ENCODE results near the gene SF3B2. TPM values are rescaled to one million over a fixed set of nuclear protein-coding genes. Genes with fewer than 3 reads are reported as not detected.
A peak's percentile ranks its signal among the peaks of the same experiment; 100 is the strongest.
"Not testable (repeated sequence)": the region's sequence is repeated elsewhere in the genome, so short reads cannot be mapped to it uniquely, and the experiment has no call there.

Gene SF3B2
- total RNA-seq, 6 experiments from 2014 or later = 52.2 to 85.4 (median 67.2) TPM

DNA sequence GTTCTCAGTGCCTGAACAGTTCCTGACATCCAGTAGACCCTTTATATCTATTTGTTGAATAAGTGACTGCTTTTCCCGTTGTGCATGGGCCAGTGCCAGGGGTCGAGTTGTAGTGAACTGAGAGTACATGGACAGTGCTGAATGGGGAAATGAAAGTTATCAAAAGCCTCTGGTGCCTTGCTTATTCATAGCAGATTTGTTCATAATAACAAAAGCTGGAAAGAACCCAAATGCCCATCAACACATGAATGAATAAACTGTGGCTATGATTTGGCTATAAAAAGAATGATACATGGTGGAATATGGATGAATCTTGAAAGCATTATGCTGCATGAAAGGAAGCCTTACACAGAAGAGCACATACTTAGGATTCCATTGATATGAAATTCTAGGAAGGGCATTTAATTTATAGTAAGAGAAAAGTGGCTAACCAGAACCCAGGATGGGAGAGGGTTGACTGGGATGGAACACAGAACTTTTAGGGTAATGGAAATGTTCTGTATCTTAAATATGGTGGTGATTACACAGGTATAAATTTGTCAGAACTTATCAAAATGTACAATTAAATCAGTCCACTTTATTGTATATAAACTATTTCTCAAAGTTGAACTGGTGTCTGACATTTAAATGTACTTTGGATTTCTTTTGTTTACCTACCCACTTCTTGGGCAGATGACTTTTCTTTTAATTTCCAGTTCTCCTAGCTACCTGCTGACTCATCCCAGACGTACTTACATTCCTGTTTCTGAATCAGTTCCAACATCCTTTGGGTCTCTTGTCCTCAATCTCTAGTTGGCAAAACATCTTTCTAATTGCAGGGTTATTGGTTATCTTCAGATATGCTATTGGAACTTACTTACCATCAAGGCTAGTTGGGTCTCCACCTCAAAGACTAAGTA, 60.7 kb downstream of the SF3B2 start:
- Histone ChIP-seq H3K27me3 (no peaks in the 10 kb centered on the region), H3K27ac (no peak overlapping the region), H3K4me3 (no peak overlapping the region), H3K9me3 (no peaks in the 10 kb centered on the region), H3K36me3 (no peaks in the 10 kb centered on the region), H3K4me1 (peaks cover 0 to 12% (median 0%) of the 10 kb centered on the region in 4 donors)
- intact Hi-C loops (cut with DNase I) = no loop called here
- DNase-seq (peak in 1 of 3 donors; percentile 39), ATAC-seq (peak; percentile 46 to 74 (median 71))
- WGBS (ENCODE audit: insufficient coverage, low coverage, low lambda C conversion rate, missing lambda C conversion rate) = 10% methylated on average over 3 of the region's 3 CpGs
- no peak for TF ChIP-seq POLR2A (IDR thresholded peaks at IDR 0.05)
- TF ChIP-seq, protein P1, sequence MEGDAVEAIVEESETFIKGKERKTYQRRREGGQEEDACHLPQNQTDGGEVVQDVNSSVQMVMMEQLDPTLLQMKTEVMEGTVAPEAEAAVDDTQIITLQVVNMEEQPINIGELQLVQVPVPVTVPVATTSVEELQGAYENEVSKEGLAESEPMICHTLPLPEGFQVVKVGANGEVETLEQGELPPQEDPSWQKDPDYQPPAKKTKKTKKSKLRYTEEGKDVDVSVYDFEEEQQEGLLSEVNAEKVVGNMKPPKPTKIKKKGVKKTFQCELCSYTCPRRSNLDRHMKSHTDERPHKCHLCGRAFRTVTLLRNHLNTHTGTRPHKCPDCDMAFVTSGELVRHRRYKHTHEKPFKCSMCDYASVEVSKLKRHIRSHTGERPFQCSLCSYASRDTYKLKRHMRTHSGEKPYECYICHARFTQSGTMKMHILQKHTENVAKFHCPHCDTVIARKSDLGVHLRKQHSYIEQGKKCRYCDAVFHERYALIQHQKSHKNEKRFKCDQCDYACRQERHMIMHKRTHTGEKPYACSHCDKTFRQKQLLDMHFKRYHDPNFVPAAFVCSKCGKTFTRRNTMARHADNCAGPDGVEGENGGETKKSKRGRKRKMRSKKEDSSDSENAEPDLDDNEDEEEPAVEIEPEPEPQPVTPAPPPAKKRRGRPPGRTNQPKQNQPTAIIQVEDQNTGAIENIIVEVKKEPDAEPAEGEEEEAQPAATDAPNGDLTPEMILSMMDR (IDR thresholded peaks at IDR 0.05) = no peak

DNA sequence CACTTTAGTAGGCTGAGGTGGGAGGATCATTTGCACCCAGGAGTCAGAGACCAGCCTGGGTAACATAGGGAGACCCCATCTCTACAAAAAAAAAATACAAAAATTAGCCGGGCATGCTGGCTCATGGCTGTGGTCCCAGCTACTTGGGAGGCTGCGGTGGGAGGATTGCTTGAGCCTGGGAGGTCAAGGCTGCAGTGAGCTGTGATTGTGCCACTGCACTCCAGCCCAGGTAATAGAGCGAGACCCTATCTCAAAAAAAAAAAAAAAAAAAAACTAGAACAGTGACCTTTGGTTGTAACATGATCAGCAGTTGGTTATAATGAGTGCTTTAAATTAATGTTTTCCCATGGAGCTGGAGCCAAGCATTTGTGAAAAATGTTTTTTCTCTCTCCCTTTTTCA, 62.8 kb downstream of the SF3B2 start:
- ATAC-seq, H3K27ac ChIP-seq: not testable (repeated sequence)
- 48% methylated on average over 3 of the region's 3 CpGs for WGBS (ENCODE audit: insufficient coverage, low coverage, low lambda C conversion rate, missing lambda C conversion rate)

DNA sequence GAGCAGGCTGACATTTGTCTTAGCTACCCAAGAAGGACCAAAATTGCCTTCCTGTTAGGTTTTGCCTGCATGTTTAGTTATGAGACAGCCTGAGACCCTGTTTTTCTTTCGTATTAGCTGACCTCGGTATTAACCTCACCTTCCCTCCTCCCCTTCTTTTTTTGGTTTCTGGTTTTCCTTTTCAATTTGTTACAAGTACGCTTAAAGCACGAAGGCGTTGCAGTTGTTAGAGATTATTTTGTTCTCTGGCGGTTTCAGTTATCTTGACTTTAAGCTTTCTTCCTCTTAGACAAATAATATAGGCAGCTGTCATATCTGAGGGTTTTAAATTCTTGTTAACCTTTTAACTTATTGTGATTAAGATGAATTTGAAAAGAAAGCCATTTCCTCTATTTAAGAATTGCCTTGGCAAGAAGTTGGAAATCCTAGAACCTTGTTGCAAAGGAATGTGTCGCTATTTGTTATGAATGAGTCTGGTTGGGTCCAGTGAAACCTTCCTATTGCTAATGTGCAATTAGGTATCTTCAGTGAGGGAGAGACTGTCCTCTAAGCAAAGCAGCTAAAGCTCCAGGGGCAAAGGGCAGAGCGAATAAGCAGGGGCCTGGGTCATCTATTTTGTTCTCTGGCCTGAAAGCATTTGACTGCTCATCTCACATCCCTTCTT, 63.6 kb downstream of the SF3B2 start:
- whole genome bisulfite sequencing (ENCODE audit: insufficient coverage, low coverage, low lambda C conversion rate, missing lambda C conversion rate) = 30% methylated on average over 8 of the region's 8 CpGs
- TF ChIP-seq, protein P1 (IDR thresholded peaks at IDR 0.05) = no peak
- TF ChIP-seq POLR2A (IDR thresholded peaks at IDR 0.05) = no peak
- intact Hi-C loops (cut with DNase I) = no loop called here
- Histone ChIP-seq H3K9me3 (no peaks in the 10 kb centered on the region), H3K4me1 (peaks cover 0 to 12% (median 0%) of the 10 kb centered on the region in 4 donors), H3K27ac (peak overlapping the region in 1 of 3 donors; percentile 0), H3K4me3 (no peak overlapping the region), H3K27me3 (no peaks in the 10 kb centered on the region), H3K36me3 (no peaks in the 10 kb centered on the region)
- ATAC-seq (no peak), DNase-seq (no peak)

More for the DNA sequence above, 62.8 kb downstream of the SF3B2 start:
- H3K4me1 ChIP-seq = peaks cover 0 to 12% (median 0%) of the 10 kb centered on the region in 4 donors
- H3K9me3 ChIP-seq; H3K36me3 ChIP-seq; H3K27me3 ChIP-seq; DNase-seq; intact Hi-C loops (cut with DNase I); H3K4me3 ChIP-seq: not testable (repeated sequence)

DNA sequence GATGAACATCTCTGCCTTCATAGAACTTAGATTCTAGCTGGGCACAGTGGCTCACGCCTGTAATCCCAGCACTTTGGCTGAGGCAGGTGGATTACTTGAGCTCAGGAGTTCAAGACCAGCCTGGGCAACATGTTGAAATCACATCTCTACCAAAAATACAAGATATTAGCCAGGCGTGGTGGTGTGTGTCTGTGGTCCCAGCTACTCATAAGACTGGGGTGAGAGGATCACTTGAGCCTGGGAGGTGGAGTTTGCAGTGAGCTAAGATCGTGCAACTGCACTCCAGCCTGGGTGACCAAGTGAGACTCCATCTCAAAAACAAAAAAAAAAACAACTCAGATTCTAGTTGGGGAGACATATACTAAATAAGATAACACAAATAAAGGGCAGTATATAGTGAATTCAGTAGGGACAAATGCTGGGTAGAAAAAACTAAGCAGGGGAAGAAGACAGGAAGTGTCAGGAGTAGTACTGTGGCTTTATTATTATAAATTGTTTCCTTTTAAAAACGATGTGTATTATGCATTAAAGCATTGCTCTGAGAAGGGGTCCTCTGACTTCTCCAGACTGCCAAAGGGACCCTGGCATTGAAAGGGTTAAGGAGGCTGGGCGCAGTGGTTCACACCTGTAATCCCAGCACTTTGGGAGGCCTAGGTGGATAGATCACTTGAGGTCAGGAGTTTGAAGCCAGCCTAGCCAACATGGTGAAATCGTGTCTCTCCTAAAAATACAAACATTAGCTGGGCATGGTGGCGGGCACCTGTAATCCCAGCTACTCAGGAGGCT, 64.6 kb downstream of the SF3B2 start:
- 61% methylated on average over 6 of the region's 7 CpGs for WGBS (ENCODE audit: insufficient coverage, low coverage, low lambda C conversion rate, missing lambda C conversion rate)
- H3K27ac ChIP-seq = peak overlapping the region in 1 of 3 donors; percentile 0
- ATAC-seq = no peak

More for the DNA sequence above, 64.6 kb downstream of the SF3B2 start:
- H3K9me3 ChIP-seq = no peaks in the 10 kb centered on the region
- intact Hi-C loops (cut with DNase I) = no loop called here
- H3K4me3 ChIP-seq = no peak overlapping the region
- no peaks in the 10 kb centered on the region for H3K27me3 ChIP-seq
- peaks cover 0 to 12% (median 0%) of the 10 kb centered on the region in 4 donors for H3K4me1 ChIP-seq
- H3K36me3 ChIP-seq = no peaks in the 10 kb centered on the region
- TF ChIP-seq POLR2A (IDR thresholded peaks at IDR 0.05) = no peak
- TF ChIP-seq, protein P1 (IDR thresholded peaks at IDR 0.05) = no peak
- DNase-seq = no peak
